ENCODE results near the gene PFN1. TPM values are rescaled to one million over a fixed set of nuclear protein-coding genes. Genes with fewer than 3 reads are reported as not detected.

PFN1 gene
- total RNA-seq, 1 donor from 2014 or later: 182 TPM

GRCh38 chr17:4935650-4936049 lies 12.7 kb downstream of the PFN1 start:
- DNase-seq: no peak
- Histone ChIP-seq H3K4me1 (peaks cover 40% of the 10 kb centered on the region), H3K9me3 (replicated peaks) (no peaks in the 10 kb centered on the region), H3K36me3 (peaks cover 30% of the 10 kb centered on the region), H3K4me3 (no peak overlapping the region), H3K27ac (replicated peaks) (no peak overlapping the region), H3K27me3 (ENCODE audit: low read depth) (no peaks in the 10 kb centered on the region)
- TF ChIP-seq CTCF (IDR thresholded peaks at IDR 0.05; ENCODE audit: borderline replicate concordance): no peak
- intact Hi-C loops (cut with micrococcal nuclease): no loop called here

GRCh38 chr17:4934173-4934979 lies 14.0 kb downstream of the PFN1 start:
- no peak for DNase-seq
- H3K27ac ChIP-seq (replicated peaks): peak overlapping the region; percentile 51
- H3K4me1 ChIP-seq: peaks cover 31% of the 10 kb centered on the region
- H3K9me3 ChIP-seq (replicated peaks): no peaks in the 10 kb centered on the region
- no peaks in the 10 kb centered on the region for H3K27me3 ChIP-seq (ENCODE audit: low read depth)
- peaks cover 30% of the 10 kb centered on the region for H3K36me3 ChIP-seq
- TF ChIP-seq CTCF (IDR thresholded peaks at IDR 0.05; ENCODE audit: borderline replicate concordance): no peak
- intact Hi-C loops (cut with micrococcal nuclease): no loop called here
- no peak overlapping the region for H3K4me3 ChIP-seq

- Histone ChIP-seq H3K4me3 (no peak overlapping the region), H3K9me3 (replicated peaks) (no peaks in the 10 kb centered on the region), H3K4me1 (peaks cover 24% of the 10 kb centered on the region), H3K27ac (replicated peaks) (peak overlapping the region; percentile 51), H3K27me3 (ENCODE audit: low read depth) (no peaks in the 10 kb centered on the region), H3K36me3 (peaks cover 28% of the 10 kb centered on the region)
- TF ChIP-seq CTCF (IDR thresholded peaks at IDR 0.05; ENCODE audit: borderline replicate concordance): no peak
- no peak for DNase-seq
- intact Hi-C loops (cut with micrococcal nuclease): no loop called here
Measured at GRCh38 chr17:4933646-4934045, 14.7 kb downstream of the PFN1 start.

- Histone ChIP-seq H3K27me3 (ENCODE audit: low read depth) (no peaks in the 10 kb centered on the region), H3K9me3 (replicated peaks) (no peaks in the 10 kb centered on the region), H3K4me3 (no peak overlapping the region), H3K36me3 (peaks cover 19% of the 10 kb centered on the region), H3K4me1 (peaks cover 15% of the 10 kb centered on the region), H3K27ac (replicated peaks) (no peak overlapping the region)
- DNase-seq: no peak
- no peak for TF ChIP-seq CTCF (IDR thresholded peaks at IDR 0.05; ENCODE audit: borderline replicate concordance)
- intact Hi-C loops (cut with micrococcal nuclease): no loop called here
Measured at GRCh38 chr17:4932756-4933155, 15.6 kb downstream of the PFN1 start.

- Histone ChIP-seq H3K36me3 (peaks cover 11% of the 10 kb centered on the region), H3K27me3 (ENCODE audit: low read depth) (no peaks in the 10 kb centered on the region), H3K9me3 (replicated peaks) (no peaks in the 10 kb centered on the region), H3K4me3 (no peak within 1 kb of the TSS), H3K4me1 (peaks cover 10% of the 10 kb centered on the region), H3K27ac (replicated peaks) (no peak within 1 kb of the TSS)
- TF ChIP-seq CTCF (IDR thresholded peaks at IDR 0.05; ENCODE audit: borderline replicate concordance): no peak
- no peak for DNase-seq
- intact Hi-C loops (cut with micrococcal nuclease): no loop called here
Measured at GRCh38 chr17:4931963-4932362, 16.4 kb downstream of the PFN1 start, which contains the start of gene GP1BA. Gene GP1BA, plus strand, starts transcription at chr17:4932277. Its CDS starts 328 bp downstream, at chr17:4932605.
